Measurements from ENCODE around the gene NDUFA6.

Gene NDUFA6

DNA sequence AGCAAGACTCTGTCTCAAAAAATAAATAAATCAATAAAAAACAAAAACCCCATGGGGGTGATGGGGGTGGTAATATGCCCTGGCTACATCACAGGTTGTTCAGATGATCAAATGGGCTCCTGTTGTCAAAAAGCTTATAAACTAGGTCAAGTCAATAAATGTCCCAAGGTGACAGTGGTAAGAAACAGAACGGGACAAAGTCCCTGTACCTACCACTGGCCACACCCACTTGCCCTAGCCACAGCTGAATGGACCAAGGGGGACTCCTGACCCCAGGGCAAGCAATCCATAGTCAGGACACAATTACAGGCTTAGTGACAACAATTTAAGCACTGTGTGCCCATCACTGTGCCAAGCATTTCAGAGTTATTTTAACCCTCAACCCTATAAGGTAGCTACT is 25.9 kb downstream of the NDUFA6 start:
- H3K9me3 ChIP-seq (replicated peaks; ENCODE audit: insufficient read depth, low read length): no peaks in the 10 kb centered on the region
- no peak overlapping the region for H3K9ac ChIP-seq (ENCODE audit: low read length)
- no peak overlapping the region for H3K4me2 ChIP-seq (ENCODE audit: low read depth, low read length)
- no peaks in the 10 kb centered on the region for H3K36me3 ChIP-seq (replicated peaks; ENCODE audit: insufficient read depth, low read length)
- H3K4me3 ChIP-seq (ENCODE audit: low read length): no peak overlapping the region
- H3K9me2 ChIP-seq (replicated peaks; ENCODE audit: insufficient read depth, low read length): no peaks in the 10 kb centered on the region
- no peaks in the 10 kb centered on the region for H4K20me1 ChIP-seq (ENCODE audit: insufficient read depth, low read length)
- H3F3A ChIP-seq (ENCODE audit: insufficient read depth, low read length): no peaks in the 10 kb centered on the region
- 0 out of 2 replicates have a peak, but pooled peaks cover under 1% of the 10 kb centered on the region for H3K4me1 ChIP-seq (ENCODE audit: low read length)
- TF ChIP-seq, protein P1, sequence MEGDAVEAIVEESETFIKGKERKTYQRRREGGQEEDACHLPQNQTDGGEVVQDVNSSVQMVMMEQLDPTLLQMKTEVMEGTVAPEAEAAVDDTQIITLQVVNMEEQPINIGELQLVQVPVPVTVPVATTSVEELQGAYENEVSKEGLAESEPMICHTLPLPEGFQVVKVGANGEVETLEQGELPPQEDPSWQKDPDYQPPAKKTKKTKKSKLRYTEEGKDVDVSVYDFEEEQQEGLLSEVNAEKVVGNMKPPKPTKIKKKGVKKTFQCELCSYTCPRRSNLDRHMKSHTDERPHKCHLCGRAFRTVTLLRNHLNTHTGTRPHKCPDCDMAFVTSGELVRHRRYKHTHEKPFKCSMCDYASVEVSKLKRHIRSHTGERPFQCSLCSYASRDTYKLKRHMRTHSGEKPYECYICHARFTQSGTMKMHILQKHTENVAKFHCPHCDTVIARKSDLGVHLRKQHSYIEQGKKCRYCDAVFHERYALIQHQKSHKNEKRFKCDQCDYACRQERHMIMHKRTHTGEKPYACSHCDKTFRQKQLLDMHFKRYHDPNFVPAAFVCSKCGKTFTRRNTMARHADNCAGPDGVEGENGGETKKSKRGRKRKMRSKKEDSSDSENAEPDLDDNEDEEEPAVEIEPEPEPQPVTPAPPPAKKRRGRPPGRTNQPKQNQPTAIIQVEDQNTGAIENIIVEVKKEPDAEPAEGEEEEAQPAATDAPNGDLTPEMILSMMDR (IDR thresholded peaks at IDR 0.05; ENCODE audit: low read length): no peak
- TF ChIP-seq EZH2phosphoT487 (IDR thresholded peaks at IDR 0.05; ENCODE audit: low read length) (no peak), EZH2 (optimal IDR thresholded peaks at IDR 0.05; ENCODE audit: low read depth, low read length) (no peak)
- no peaks in the 10 kb centered on the region for H3K79me2 ChIP-seq (ENCODE audit: low read length)
- DNase-seq: no peak
- no peak overlapping the region for H2AFZ ChIP-seq (ENCODE audit: low read length)
- no peaks in the 10 kb centered on the region for H3K27me3 ChIP-seq (replicated peaks; ENCODE audit: insufficient read depth, low read length)
- no peak overlapping the region for H3K27ac ChIP-seq (ENCODE audit: low read length)

DNA sequence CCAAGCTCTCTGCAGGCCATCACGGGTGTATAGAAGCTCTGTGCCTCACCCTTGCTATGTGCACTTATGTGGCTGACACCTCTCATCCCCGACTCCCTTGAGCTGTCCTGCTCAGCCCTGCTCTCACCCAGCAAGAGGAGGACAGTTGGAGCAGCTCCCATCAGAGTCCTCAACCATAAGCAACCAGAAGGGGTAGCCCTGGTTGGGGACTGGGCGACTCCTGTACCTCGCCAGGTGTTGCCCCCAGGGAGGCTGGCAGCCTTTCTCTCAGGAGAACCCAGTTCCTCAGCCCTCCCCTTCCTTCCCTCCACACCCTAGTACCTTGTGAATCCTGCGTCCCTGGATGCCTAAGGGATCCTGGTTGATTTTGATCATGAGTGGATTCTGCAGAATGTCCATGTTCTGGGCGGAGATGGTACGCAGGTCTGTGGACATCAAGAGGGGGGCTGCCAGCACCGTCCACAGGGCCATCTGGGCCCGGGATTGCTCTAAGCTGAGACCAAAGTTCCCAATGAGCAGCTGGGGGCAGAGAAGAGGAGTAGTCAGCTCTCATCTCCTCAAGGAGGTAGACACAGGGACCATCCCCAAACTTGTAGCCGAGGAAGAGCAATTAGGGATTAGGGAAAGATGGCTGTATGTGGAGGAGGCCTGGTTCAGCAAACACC is 27.9 kb downstream of the NDUFA6 start:
- Histone ChIP-seq H3K79me2 (ENCODE audit: low read length) (no peaks in the 10 kb centered on the region), H3K4me1 (ENCODE audit: low read length) (no peaks in the 10 kb centered on the region), H3F3A (ENCODE audit: insufficient read depth, low read length) (no peaks in the 10 kb centered on the region), H3K4me3 (ENCODE audit: low read length) (no peak overlapping the region), H3K4me2 (ENCODE audit: low read depth, low read length) (no peak overlapping the region), H3K9ac (ENCODE audit: low read length) (no peak overlapping the region), H4K20me1 (ENCODE audit: insufficient read depth, low read length) (no peaks in the 10 kb centered on the region), H2AFZ (ENCODE audit: low read length) (no peak overlapping the region), H3K36me3 (replicated peaks; ENCODE audit: insufficient read depth, low read length) (no peaks in the 10 kb centered on the region), H3K9me2 (replicated peaks; ENCODE audit: insufficient read depth, low read length) (no peaks in the 10 kb centered on the region), H3K27me3 (replicated peaks; ENCODE audit: insufficient read depth, low read length) (no peaks in the 10 kb centered on the region), H3K9me3 (replicated peaks; ENCODE audit: insufficient read depth, low read length) (no peaks in the 10 kb centered on the region), H3K27ac (ENCODE audit: low read length) (no peak overlapping the region)
- no peak for DNase-seq
- TF ChIP-seq, protein P1 (IDR thresholded peaks at IDR 0.05; ENCODE audit: low read length): no peak

GRCh38 chr22:42061041-42061440 is 29.5 kb downstream of the NDUFA6 start:
- Histone ChIP-seq H4K20me1 (ENCODE audit: insufficient read depth, low read length) (no peaks in the 10 kb centered on the region), H3F3A (ENCODE audit: insufficient read depth, low read length) (no peaks in the 10 kb centered on the region), H2AFZ (ENCODE audit: low read length) (no peak overlapping the region), H3K9me3 (replicated peaks; ENCODE audit: insufficient read depth, low read length) (no peaks in the 10 kb centered on the region), H3K9me2 (replicated peaks; ENCODE audit: insufficient read depth, low read length) (no peaks in the 10 kb centered on the region), H3K36me3 (replicated peaks; ENCODE audit: insufficient read depth, low read length) (no peaks in the 10 kb centered on the region), H3K79me2 (ENCODE audit: low read length) (no peaks in the 10 kb centered on the region), H3K9ac (ENCODE audit: low read length) (no peak overlapping the region), H3K4me2 (ENCODE audit: low read depth, low read length) (no peak overlapping the region), H3K27ac (ENCODE audit: low read length) (no peak overlapping the region), H3K4me1 (ENCODE audit: low read length) (no peaks in the 10 kb centered on the region), H3K27me3 (replicated peaks; ENCODE audit: insufficient read depth, low read length) (no peaks in the 10 kb centered on the region), H3K4me3 (ENCODE audit: low read length) (no peak overlapping the region)
- no peak for TF ChIP-seq EZH2phosphoT487 (IDR thresholded peaks at IDR 0.05; ENCODE audit: low read length)
- TF ChIP-seq, protein P1 (IDR thresholded peaks at IDR 0.05; ENCODE audit: low read length): no peak
- DNase-seq: no peak

Data from MM.1S (cell line).